Fibroblast of mammary gland (primary cell): Measurements from ENCODE around the gene MCCC1.

Experiments
- DNase-seq: peaks from one replicate; pipeline ENCODE4 v3.0.0-alpha.2; 2010; ENCODE audit warnings: low read depth
- H3K4me3 ChIP-seq: 2 replicates; pipeline ENCODE4 v1.5.1; 2011; ENCODE audit warnings: low read depth, mild to moderate bottlenecking, low read length, moderate library complexity; ENCODE audit not compliant: control insufficient read depth
- TF ChIP-seq, protein P1 (sequence below): conservative IDR thresholded peaks from 2 replicates; pipeline ENCODE4 v1.5.1; 2011; ENCODE audit warnings: low read depth, low read length, inconsistent platforms; ENCODE audit not compliant: control insufficient read depth, insufficient read depth

MCCC1 gene

DNA sequence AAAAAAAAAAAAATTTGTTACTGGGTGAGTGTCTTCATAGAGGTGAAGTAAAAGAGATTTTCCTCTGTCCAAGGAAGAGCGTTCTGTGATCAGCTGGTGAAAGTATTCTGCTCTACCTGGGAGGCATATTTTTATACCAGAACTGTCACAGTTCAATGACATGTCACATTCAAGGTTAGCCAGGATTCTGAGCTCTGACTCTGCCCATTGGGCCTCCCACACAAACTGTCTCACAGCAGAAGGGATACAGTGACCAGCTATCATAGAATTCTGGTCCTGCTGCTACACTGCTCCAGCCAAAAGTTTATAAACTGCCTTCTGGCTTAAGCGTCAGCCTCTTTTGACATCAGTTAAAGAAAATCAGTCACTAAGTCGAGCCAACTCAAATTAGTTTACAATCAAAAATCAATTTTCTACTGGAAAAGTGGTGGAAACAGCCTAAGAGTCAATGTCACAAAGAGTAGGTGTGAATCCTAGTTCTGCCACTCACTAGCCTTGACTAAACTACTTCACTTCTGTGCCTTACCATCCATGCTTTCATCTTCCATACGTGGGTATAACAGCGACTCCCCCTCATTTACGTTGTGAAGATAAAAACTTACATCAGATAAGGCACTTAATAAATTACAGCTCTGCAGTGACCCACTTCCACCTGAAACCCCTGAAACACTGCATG lies 66.3 kb downstream of the MCCC1 start:
- no peak for DNase-seq
- H3K4me3 ChIP-seq = no peak overlapping the region
- TF ChIP-seq, protein P1, sequence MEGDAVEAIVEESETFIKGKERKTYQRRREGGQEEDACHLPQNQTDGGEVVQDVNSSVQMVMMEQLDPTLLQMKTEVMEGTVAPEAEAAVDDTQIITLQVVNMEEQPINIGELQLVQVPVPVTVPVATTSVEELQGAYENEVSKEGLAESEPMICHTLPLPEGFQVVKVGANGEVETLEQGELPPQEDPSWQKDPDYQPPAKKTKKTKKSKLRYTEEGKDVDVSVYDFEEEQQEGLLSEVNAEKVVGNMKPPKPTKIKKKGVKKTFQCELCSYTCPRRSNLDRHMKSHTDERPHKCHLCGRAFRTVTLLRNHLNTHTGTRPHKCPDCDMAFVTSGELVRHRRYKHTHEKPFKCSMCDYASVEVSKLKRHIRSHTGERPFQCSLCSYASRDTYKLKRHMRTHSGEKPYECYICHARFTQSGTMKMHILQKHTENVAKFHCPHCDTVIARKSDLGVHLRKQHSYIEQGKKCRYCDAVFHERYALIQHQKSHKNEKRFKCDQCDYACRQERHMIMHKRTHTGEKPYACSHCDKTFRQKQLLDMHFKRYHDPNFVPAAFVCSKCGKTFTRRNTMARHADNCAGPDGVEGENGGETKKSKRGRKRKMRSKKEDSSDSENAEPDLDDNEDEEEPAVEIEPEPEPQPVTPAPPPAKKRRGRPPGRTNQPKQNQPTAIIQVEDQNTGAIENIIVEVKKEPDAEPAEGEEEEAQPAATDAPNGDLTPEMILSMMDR = no peak

DNA sequence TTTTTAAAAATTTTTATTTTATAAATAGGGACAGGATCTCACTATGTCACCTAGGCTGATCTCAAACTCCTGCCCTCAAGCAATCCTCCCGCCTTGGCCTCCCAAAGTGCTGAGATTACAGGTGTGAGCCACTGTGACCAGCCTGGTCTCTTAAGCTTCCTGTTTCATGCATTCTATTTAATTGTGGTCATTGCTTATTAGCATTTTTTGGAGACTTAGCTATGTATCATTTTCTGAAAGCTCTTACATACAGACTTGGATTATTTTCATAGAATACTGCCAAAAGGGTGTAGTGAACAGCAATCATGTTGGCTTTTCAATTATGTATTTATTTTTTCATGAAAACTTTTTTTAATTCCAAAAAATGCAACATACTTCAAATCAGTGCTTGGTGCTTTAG lies 67.5 kb downstream of the MCCC1 start:
- no peak for DNase-seq
- H3K4me3 ChIP-seq = no peak overlapping the region
- TF ChIP-seq, protein P1 = no peak

DNA sequence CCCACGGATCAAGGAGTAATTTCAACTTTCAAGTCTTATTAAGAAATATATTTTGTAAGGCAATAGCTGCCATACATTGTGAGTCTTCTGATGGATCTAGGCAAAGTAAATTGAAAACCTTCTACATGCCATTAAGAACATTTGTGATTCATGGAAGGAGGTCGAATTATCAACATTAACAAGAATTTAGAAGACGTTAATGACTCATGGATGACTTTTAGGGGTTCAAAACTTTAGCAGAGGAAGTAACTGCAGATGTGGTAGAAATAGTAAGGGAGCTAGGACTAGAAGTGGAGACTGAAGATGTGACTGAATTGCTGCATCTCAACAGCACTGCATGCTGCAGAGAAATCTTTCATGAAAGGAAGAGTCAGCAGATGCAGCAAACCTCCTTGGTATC lies 70.9 kb downstream of the MCCC1 start:
- TF ChIP-seq, protein P1 = no peak
- H3K4me3 ChIP-seq = no peak overlapping the region
- no peak for DNase-seq

DNA sequence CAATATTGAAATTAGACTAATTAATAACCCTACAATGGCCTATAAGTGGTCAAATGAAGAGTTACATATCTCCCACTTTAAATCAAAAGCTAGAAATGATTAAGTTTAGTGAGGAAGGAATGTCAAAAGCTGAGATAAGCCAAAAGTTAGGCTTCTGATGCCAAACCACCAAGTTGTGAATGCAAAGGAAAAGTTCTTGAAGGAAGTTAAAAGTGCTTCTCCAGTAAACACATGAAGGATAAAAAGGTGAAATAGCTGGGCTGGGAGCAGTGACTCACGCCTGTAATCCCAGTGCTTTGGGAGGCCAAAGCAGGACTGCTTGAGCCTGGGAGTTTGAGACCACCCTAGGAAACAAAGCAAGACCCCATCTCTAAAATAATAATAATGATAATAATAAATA lies 72.0 kb downstream of the MCCC1 start:
- DNase-seq = no peak
- H3K4me3 ChIP-seq = no peak overlapping the region
- TF ChIP-seq, protein P1 = no peak

DNA sequence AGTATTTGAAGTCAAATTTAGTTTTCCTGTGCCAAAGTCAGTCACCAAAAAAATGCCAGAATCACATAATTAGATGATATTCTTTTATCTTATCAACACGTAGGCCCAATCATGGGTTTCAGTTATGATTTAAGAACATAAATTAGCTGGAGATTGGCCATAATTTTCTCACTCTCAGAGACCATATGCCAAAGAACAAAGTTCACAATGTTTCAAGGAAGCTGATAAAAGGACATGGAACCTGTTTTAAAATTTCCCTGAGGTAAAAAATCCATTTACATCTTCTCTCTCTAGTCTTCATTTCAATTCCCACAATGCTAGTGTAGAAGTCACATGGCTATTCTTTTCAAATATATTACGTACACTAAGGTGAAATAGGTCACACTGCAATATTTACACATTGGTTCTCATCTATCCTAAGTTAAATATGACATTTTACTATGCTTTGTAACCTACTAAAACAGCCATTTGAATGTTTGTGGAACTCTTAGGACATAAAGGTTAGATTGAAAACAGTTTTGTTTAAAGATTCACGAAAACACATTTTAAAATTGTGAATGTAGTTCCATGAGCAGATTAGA lies 76.3 kb downstream of the MCCC1 start:
- DNase-seq = no peak
- H3K4me3 ChIP-seq = no peak overlapping the region
- TF ChIP-seq, protein P1 = no peak

DNA sequence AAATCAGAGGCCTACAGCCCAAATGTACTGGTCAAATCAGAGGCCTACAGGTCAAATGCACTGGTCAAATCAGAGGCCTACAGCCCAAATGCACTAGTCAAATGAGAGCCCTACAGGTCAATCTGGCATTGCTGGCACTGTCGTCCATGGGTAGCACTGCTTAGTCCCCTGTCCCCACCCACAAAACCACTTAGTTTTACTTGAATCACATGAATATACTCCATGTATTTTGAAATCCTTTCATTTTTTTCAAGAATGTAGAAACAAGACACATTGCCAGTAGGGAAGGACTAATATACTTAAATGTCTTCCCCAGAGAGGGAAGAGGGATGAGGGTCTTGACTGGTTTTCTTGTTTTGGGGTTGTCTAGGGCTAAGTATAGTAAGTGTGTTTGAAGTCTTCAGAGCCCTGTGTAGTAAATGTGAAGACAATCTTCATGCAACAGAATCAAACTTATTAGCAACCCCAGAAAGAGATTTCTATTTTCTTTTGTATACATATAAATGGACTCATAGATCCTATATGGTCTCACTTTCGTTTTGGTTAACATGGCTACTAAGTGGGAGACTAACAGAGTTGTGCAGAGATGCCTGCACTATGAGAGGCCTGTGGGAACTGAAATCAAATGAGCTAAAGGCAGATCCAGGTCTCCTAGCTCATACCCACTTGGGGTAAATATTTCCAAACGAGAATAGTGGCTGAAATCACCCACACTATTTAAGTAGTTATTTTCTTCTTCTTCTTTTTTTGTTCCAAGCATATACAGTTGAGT lies 80.7 kb downstream of the MCCC1 start:
- TF ChIP-seq, protein P1 = no peak
- DNase-seq = no peak

More for the DNA sequence above, 80.7 kb downstream of the MCCC1 start:
- H3K4me3 ChIP-seq = no peak overlapping the region
